Panc1 (cell line): Measurements from ENCODE around the gene ZBTB40.

Experiments
- POLR2AphosphoS5 ChIP-seq: IDR thresholded peaks from 2 replicates; pipeline ENCODE4 v1.6.1; 2012; ENCODE audit warnings: mild to moderate bottlenecking, low read depth, low read length, moderate library complexity
- SIN3A ChIP-seq: IDR thresholded peaks from 2 replicates; pipeline ENCODE4 v1.6.1; 2012; ENCODE audit warnings: low read depth, mild to moderate bottlenecking, low read length, moderate library complexity, borderline replicate concordance; ENCODE audit not compliant: insufficient read depth
- TCF7L2 ChIP-seq: IDR thresholded peaks from 2 replicates; pipeline ENCODE4 v1.6.1; 2011; ENCODE audit warnings: mild to moderate bottlenecking, low read depth, low read length, inconsistent platforms
- TF ChIP-seq, protein P1 (sequence below): fragments of 450-650 bp; IDR thresholded peaks from 2 replicates; pipeline ENCODE4 v1.5.1; 2017; ENCODE audit warnings: mild to moderate bottlenecking
- TF ChIP-seq, protein P2 (sequence below), 2 experiments: IDR thresholded peaks; 2 replicates each; pipeline ENCODE4 v1.6.1; 2011 to 2012; ENCODE audit warnings: low read depth in 2 of 2, control low read depth in 1 of 2, low read length in 1 of 2, mild to moderate bottlenecking in 1 of 2, moderate library complexity in 1 of 2; ENCODE audit not compliant: insufficient read depth in 1 of 2

DNA sequence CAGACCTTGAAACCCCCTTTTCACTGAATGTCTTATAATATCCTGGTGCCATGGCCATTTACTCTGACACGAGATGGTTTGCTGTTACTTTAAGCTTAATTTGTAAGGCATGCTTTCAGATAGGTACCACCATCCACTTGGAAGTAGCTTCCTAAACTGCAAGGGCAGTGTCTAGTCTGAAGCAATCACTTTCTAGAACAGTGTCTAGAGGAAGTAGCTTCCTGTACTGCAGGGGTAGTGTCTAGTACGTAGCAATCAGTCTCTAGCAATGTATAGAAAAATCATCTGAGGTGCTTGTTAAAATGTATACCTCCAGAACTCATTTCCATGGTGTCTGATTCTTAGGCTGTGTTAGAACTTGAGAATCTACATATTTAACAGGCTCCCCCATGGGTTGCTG lies 42.5 kb downstream of the ZBTB40 start:
- TF ChIP-seq, protein P1, sequence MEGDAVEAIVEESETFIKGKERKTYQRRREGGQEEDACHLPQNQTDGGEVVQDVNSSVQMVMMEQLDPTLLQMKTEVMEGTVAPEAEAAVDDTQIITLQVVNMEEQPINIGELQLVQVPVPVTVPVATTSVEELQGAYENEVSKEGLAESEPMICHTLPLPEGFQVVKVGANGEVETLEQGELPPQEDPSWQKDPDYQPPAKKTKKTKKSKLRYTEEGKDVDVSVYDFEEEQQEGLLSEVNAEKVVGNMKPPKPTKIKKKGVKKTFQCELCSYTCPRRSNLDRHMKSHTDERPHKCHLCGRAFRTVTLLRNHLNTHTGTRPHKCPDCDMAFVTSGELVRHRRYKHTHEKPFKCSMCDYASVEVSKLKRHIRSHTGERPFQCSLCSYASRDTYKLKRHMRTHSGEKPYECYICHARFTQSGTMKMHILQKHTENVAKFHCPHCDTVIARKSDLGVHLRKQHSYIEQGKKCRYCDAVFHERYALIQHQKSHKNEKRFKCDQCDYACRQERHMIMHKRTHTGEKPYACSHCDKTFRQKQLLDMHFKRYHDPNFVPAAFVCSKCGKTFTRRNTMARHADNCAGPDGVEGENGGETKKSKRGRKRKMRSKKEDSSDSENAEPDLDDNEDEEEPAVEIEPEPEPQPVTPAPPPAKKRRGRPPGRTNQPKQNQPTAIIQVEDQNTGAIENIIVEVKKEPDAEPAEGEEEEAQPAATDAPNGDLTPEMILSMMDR = no peak
- TF ChIP-seq POLR2AphosphoS5 (no peak), TCF7L2 (no peak), SIN3A (no peak)
- TF ChIP-seq, protein P2, sequence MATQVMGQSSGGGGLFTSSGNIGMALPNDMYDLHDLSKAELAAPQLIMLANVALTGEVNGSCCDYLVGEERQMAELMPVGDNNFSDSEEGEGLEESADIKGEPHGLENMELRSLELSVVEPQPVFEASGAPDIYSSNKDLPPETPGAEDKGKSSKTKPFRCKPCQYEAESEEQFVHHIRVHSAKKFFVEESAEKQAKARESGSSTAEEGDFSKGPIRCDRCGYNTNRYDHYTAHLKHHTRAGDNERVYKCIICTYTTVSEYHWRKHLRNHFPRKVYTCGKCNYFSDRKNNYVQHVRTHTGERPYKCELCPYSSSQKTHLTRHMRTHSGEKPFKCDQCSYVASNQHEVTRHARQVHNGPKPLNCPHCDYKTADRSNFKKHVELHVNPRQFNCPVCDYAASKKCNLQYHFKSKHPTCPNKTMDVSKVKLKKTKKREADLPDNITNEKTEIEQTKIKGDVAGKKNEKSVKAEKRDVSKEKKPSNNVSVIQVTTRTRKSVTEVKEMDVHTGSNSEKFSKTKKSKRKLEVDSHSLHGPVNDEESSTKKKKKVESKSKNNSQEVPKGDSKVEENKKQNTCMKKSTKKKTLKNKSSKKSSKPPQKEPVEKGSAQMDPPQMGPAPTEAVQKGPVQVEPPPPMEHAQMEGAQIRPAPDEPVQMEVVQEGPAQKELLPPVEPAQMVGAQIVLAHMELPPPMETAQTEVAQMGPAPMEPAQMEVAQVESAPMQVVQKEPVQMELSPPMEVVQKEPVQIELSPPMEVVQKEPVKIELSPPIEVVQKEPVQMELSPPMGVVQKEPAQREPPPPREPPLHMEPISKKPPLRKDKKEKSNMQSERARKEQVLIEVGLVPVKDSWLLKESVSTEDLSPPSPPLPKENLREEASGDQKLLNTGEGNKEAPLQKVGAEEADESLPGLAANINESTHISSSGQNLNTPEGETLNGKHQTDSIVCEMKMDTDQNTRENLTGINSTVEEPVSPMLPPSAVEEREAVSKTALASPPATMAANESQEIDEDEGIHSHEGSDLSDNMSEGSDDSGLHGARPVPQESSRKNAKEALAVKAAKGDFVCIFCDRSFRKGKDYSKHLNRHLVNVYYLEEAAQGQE (IDR thresholded peaks at IDR 0.05; ENCODE audit: insufficient read depth in 1 of 2, low read depth in 2 of 2, low read length in 1 of 2) = no peak
